Measurements from ENCODE around the gene THEM5. TPM values are rescaled to one million over a fixed set of nuclear protein-coding genes. Genes with fewer than 3 reads are reported as not detected.

THEM5 gene
- total RNA-seq, 1 donor from 2014 or later = not detected

- H3K27me3 Mint-ChIP-seq (ENCODE audit: low read depth) = peaks cover 22% of the 10 kb centered on the region
- TF ChIP-seq, protein P1, sequence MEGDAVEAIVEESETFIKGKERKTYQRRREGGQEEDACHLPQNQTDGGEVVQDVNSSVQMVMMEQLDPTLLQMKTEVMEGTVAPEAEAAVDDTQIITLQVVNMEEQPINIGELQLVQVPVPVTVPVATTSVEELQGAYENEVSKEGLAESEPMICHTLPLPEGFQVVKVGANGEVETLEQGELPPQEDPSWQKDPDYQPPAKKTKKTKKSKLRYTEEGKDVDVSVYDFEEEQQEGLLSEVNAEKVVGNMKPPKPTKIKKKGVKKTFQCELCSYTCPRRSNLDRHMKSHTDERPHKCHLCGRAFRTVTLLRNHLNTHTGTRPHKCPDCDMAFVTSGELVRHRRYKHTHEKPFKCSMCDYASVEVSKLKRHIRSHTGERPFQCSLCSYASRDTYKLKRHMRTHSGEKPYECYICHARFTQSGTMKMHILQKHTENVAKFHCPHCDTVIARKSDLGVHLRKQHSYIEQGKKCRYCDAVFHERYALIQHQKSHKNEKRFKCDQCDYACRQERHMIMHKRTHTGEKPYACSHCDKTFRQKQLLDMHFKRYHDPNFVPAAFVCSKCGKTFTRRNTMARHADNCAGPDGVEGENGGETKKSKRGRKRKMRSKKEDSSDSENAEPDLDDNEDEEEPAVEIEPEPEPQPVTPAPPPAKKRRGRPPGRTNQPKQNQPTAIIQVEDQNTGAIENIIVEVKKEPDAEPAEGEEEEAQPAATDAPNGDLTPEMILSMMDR (IDR thresholded peaks at IDR 0.05; ENCODE audit: unreplicated experiment) = no peak
- H3K36me3 Mint-ChIP-seq = no peaks in the 10 kb centered on the region
- H3K9me3 Mint-ChIP-seq = no peaks in the 10 kb centered on the region
- no peak for DNase-seq (ENCODE audit: low spot score in 2 of 2, unreplicated experiment in 2 of 2)
- H3K27ac Mint-ChIP-seq = no peak overlapping the region
- H3K4me3 Mint-ChIP-seq = no peak overlapping the region
- no peaks in the 10 kb centered on the region for H3K4me1 Mint-ChIP-seq
Observed at GRCh38 chr1:151814971-151815545, 38.5 kb downstream of the THEM5 start.

DNA sequence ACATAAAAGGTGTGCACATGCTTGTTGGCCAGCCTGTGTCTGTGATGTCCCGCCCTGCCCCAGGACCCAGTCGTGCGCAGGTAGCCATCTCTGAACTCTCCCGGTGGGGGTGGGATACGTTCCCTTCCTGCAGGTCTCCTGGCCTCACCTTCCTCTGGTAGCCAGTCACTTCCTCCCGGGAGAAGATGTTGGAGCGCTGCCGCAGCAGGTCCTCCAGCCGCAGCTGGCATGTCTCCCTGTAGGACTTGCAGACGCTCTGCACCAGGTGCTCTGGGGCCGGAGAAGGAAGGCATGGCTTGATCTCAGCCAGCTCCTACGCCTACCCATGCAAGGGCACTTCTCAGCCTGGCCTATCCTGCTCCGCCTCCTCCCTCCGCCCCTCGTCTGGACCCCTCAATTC, 39.1 kb downstream of the THEM5 start:
- Mint-ChIP-seq H3K4me3 (no peak overlapping the region), H3K27me3 (ENCODE audit: low read depth) (peaks cover 22% of the 10 kb centered on the region), H3K36me3 (no peaks in the 10 kb centered on the region), H3K9me3 (no peaks in the 10 kb centered on the region), H3K27ac (no peak overlapping the region), H3K4me1 (no peaks in the 10 kb centered on the region)
- no peak for DNase-seq (ENCODE audit: low spot score in 2 of 2, unreplicated experiment in 2 of 2)
- TF ChIP-seq, protein P1 (IDR thresholded peaks at IDR 0.05; ENCODE audit: unreplicated experiment) = no peak

DNA sequence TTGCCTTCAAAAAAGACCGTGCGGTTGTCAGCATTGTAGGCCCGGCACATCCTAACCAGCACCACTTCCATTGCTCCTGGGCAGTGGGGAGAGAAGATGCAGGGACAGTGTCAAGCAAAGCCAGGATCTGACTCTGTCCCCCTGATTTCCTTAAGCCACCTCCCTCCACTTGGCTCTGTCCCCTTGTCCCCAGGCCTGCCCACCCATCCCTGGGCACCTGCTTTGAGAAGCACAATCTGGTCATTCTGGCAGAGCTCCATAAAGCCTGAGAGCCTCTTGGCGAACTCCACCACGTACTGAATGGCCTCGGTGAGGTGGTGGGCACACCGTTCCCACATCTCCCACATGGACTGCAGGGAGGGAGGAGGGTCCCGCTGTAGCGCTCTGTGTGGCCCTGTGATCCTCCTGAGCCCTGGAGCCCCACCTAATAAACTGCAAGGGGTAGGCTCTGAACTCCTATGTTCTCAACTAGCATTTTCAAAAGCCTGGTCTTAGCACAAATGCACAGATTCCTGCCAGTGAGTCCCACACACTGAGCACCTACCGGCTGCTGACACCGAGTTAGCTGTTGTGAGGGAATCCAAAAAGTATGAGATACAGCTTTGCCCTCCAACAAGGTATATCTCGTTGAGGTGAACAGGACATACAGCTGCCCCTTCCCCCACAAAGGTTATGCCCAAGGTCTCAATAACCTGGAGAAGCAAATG, 40.1 kb downstream of the THEM5 start:
- Mint-ChIP-seq H3K4me1 (no peaks in the 10 kb centered on the region), H3K27ac (no peak overlapping the region), H3K36me3 (no peaks in the 10 kb centered on the region), H3K9me3 (no peaks in the 10 kb centered on the region), H3K27me3 (ENCODE audit: low read depth) (peaks cover 22% of the 10 kb centered on the region), H3K4me3 (no peak overlapping the region)
- no peak for DNase-seq (ENCODE audit: low spot score in 2 of 2, unreplicated experiment in 2 of 2)
- TF ChIP-seq, protein P1 (IDR thresholded peaks at IDR 0.05; ENCODE audit: unreplicated experiment) = no peak

- no peak for DNase-seq (ENCODE audit: low spot score in 2 of 2, unreplicated experiment in 2 of 2)
- Mint-ChIP-seq H3K27me3 (ENCODE audit: low read depth) (peaks cover 35% of the 10 kb centered on the region), H3K27ac (no peak overlapping the region), H3K9me3 (no peaks in the 10 kb centered on the region), H3K4me1 (no peaks in the 10 kb centered on the region), H3K36me3 (no peaks in the 10 kb centered on the region), H3K4me3 (no peak overlapping the region)
- TF ChIP-seq, protein P1 (IDR thresholded peaks at IDR 0.05; ENCODE audit: unreplicated experiment) = no peak
Observed at GRCh38 chr1:151811181-151811580, 42.3 kb downstream of the THEM5 start.

DNA sequence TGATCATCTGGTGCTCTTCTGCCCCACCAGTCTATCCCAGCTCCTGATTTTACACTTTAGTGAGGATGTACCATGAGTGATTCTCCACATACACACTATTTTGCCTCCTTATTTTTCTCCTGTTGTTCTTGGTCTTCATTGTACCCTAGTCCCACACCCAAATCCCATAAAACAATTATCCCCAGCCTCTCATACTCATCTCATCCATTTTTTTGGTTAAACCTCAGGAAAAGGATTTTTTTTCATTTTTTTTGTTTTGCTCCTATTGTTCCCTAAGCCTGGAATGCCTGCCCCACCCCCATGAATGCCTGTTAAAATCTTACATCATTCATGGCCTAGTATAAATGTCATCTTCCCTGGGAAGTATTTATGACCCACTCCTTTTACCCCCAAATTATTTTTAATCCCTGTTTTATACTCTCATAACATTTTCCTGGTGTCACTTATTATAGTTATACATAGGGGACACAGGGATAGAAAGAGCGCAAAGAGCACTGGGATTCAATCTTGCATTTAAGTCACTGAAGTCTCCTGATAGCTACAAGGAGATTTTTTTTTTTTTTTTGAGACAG, 43.4 kb downstream of the THEM5 start:
- H3K9me3 Mint-ChIP-seq = no peaks in the 10 kb centered on the region
- no peak overlapping the region for H3K27ac Mint-ChIP-seq
- no peaks in the 10 kb centered on the region for H3K36me3 Mint-ChIP-seq
- TF ChIP-seq, protein P1 (IDR thresholded peaks at IDR 0.05; ENCODE audit: unreplicated experiment) = no peak
- H3K4me1 Mint-ChIP-seq = peaks cover 2% of the 10 kb centered on the region
- H3K4me3 Mint-ChIP-seq = no peak overlapping the region
- peaks cover 39% of the 10 kb centered on the region for H3K27me3 Mint-ChIP-seq (ENCODE audit: low read depth)
- DNase-seq (ENCODE audit: low spot score in 2 of 2, unreplicated experiment in 2 of 2) = no peak
